Colonic mucosa (tissue), 4 donors: ENCODE measurements around the gene TKT. TPM values are rescaled to one million over a fixed set of nuclear protein-coding genes. Genes with fewer than 3 reads are reported as not detected.

Source experiments
- DNase-seq: peaks from one replicate; pipeline ENCODE4 v3.0.0-alpha.2; 2020
- H3K27ac ChIP-seq: fragments of 200-600 bp; one replicate; pipeline ENCODE4 v1.8.0; 2021
- H3K27me3 ChIP-seq: fragments of 200-600 bp; one replicate; pipeline ENCODE4 v1.8.0; 2021
- H3K36me3 ChIP-seq: fragments of 200-600 bp; one replicate; pipeline ENCODE4 v1.8.0; 2021
- H3K4me1 ChIP-seq: fragments of 200-600 bp; one replicate; pipeline ENCODE4 v1.8.0; 2021; ENCODE audit warnings: mild to moderate bottlenecking
- H3K4me3 ChIP-seq: fragments of 200-600 bp; one replicate; pipeline ENCODE4 v1.8.0; 2021
- H3K9ac ChIP-seq, 2 donors: one replicate each; pipeline ENCODE4 v1.7.0; 2013; ENCODE audit warnings: control low read depth in 2 of 2, low read depth in 2 of 2, low read length in 2 of 2
- H3K9me3 ChIP-seq: fragments of 200-600 bp; one replicate; pipeline ENCODE4 v1.8.0; 2021
- intact Hi-C: fragments of 100-400 bp; cut with DNase I; formaldehyde crosslinking; loops from one replicate; pipeline ENCODE4 v1.14.1; 2022
- total RNA-seq, 2 donors: library from RNA; stranded (reverse); fragmentation: NEBNext Ultra II Directional in 1 of 2; extraction: Animal tissue kit (Norgen Biotek cat#: 25700) in 1 of 2; gene quantifications; one replicate each; pipeline ENCODE4 v1.2.1, GENCODE V29; 2021
- TF ChIP-seq, protein P1 (sequence below): fragments of 200-600 bp; IDR thresholded peaks from one replicate; pipeline ENCODE4 v1.8.0; 2022; ENCODE audit warnings: antibody characterized with exemption, mild to moderate bottlenecking
- donor health status: healthy.
- donor health status: DM: no; HTN: no; CAD: no.
- donor health status: DM: no; HTN: no; CAD: no.

The TKT gene
- total RNA-seq, 2 donors from 2014 or later = 315 to 393 TPM

- Histone ChIP-seq H3K4me1 (no peaks in the 10 kb centered on the region), H3K9me3 (no peaks in the 10 kb centered on the region), H3K9ac (no peak overlapping the region), H3K27ac (no peak overlapping the region), H3K36me3 (no peaks in the 10 kb centered on the region), H3K4me3 (no peak overlapping the region), H3K27me3 (no peaks in the 10 kb centered on the region)
- intact Hi-C loops = no loop called here
- TF ChIP-seq, protein P1, sequence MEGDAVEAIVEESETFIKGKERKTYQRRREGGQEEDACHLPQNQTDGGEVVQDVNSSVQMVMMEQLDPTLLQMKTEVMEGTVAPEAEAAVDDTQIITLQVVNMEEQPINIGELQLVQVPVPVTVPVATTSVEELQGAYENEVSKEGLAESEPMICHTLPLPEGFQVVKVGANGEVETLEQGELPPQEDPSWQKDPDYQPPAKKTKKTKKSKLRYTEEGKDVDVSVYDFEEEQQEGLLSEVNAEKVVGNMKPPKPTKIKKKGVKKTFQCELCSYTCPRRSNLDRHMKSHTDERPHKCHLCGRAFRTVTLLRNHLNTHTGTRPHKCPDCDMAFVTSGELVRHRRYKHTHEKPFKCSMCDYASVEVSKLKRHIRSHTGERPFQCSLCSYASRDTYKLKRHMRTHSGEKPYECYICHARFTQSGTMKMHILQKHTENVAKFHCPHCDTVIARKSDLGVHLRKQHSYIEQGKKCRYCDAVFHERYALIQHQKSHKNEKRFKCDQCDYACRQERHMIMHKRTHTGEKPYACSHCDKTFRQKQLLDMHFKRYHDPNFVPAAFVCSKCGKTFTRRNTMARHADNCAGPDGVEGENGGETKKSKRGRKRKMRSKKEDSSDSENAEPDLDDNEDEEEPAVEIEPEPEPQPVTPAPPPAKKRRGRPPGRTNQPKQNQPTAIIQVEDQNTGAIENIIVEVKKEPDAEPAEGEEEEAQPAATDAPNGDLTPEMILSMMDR = no peak
- no peak for DNase-seq
These were observed 67.1 kb downstream of the TKT start for GRCh38 chr3:53188720-53189119.

- Histone ChIP-seq H3K9ac (no peak overlapping the region), H3K4me3 (no peak overlapping the region), H3K9me3 (no peaks in the 10 kb centered on the region), H3K4me1 (no peaks in the 10 kb centered on the region), H3K36me3 (no peaks in the 10 kb centered on the region), H3K27ac (no peak overlapping the region), H3K27me3 (no peaks in the 10 kb centered on the region)
- intact Hi-C loops = no loop called here
- TF ChIP-seq, protein P1 = no peak
- no peak for DNase-seq
These were observed 67.6 kb downstream of the TKT start for GRCh38 chr3:53188136-53188685.

DNA sequence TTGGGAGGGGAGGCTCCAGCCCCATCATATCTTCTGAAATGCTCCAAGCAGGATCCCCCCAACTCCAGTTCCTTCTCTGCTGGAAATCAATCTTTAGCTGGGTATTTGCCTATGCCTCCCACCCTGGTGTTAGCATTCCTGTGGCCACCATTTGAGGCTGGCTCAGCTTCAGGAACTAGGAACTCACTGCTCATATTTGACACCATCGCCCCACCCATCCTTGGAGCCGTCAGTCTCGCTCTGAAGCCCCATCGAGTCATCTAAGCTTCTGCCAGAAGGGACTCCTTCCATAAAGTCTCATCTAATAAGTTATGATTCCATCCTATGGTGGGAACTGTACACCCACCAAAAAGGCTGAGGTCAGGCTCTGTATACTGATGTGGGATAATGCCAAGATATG lies 68.4 kb downstream of the TKT start:
- no peaks in the 10 kb centered on the region for H3K36me3 ChIP-seq
- H3K27ac ChIP-seq = no peak overlapping the region
- H3K4me3 ChIP-seq = no peak overlapping the region
- H3K9me3 ChIP-seq = no peaks in the 10 kb centered on the region
- no peak for DNase-seq
- H3K9ac ChIP-seq = no peak overlapping the region
- no peaks in the 10 kb centered on the region for H3K4me1 ChIP-seq
- intact Hi-C loops = no loop called here
- H3K27me3 ChIP-seq = no peaks in the 10 kb centered on the region
- TF ChIP-seq, protein P1 = no peak

GRCh38 chr3:53186726-53187125 lies 69.1 kb downstream of the TKT start:
- Histone ChIP-seq H3K36me3 (no peaks in the 10 kb centered on the region), H3K9me3 (no peaks in the 10 kb centered on the region), H3K27me3 (no peaks in the 10 kb centered on the region), H3K4me1 (no peaks in the 10 kb centered on the region), H3K4me3 (no peak overlapping the region), H3K27ac (no peak overlapping the region), H3K9ac (no peak overlapping the region)
- TF ChIP-seq, protein P1 = no peak
- intact Hi-C loops = no loop called here
- no peak for DNase-seq

GRCh38 chr3:53185761-53186465 lies 69.9 kb downstream of the TKT start:
- H3K4me3 ChIP-seq = no peak overlapping the region
- H3K27ac ChIP-seq = no peak overlapping the region
- no peak overlapping the region for H3K9ac ChIP-seq
- peaks cover 4% of the 10 kb centered on the region for H3K36me3 ChIP-seq
- TF ChIP-seq, protein P1 = no peak
- no peaks in the 10 kb centered on the region for H3K4me1 ChIP-seq
- DNase-seq = no peak
- intact Hi-C loops = no loop called here
- no peaks in the 10 kb centered on the region for H3K9me3 ChIP-seq
- no peaks in the 10 kb centered on the region for H3K27me3 ChIP-seq
